ENCODE data around the gene TUBE1.
A peak's percentile ranks its signal among the peaks of the same experiment; 100 is the strongest.

The TUBE1 gene

GRCh38 chr6:112033791-112034615, 53.3 kb downstream of the TUBE1 start:
- DNase-seq (ENCODE audit: low spot score) = no peak

GRCh38 chr6:112032728-112033127, 54.6 kb downstream of the TUBE1 start:
- DNase-seq (ENCODE audit: low spot score) = no peak

- no peak for DNase-seq (ENCODE audit: low spot score)
Observed at GRCh38 chr6:112031960-112032359, 55.3 kb downstream of the TUBE1 start.

GRCh38 chr6:112030961-112031660, 56.2 kb downstream of the TUBE1 start:
- DNase-seq (ENCODE audit: low spot score) = no peak

- DNase-seq (ENCODE audit: low spot score) = peak; percentile 37
Observed at GRCh38 chr6:112030206-112030960, 56.9 kb downstream of the TUBE1 start.

- peak; percentile 70 for DNase-seq (ENCODE audit: low spot score)
Observed at GRCh38 chr6:112029045-112029822, 58.0 kb downstream of the TUBE1 start.

GRCh38 chr6:112027942-112028674, 59.2 kb downstream of the TUBE1 start:
- no peak for DNase-seq (ENCODE audit: low spot score)

- DNase-seq (ENCODE audit: low spot score) = no peak
Observed at GRCh38 chr6:112026933-112027332, 60.3 kb downstream of the TUBE1 start.

- DNase-seq (ENCODE audit: low spot score) = no peak
Observed at GRCh38 chr6:112024464-112024863, 62.8 kb downstream of the TUBE1 start.

GRCh38 chr6:112022749-112023148, 64.5 kb downstream of the TUBE1 start:
- no peak for DNase-seq (ENCODE audit: low spot score)

- no peak for DNase-seq (ENCODE audit: low spot score)
Observed at GRCh38 chr6:112021691-112022310, 65.5 kb downstream of the TUBE1 start.

Data from cerebellar cortex (tissue), 1 donor.